PC-9 (cell line): Measurements from ENCODE around the gene HMGXB4.

Experiments
- EZH2 ChIP-seq: fragments of 200-600 bp; sonication (generic); IDR thresholded peaks from 2 replicates; pipeline ENCODE4 v1.8.0; 2017; ENCODE audit warnings: antibody characterized with exemption, low read depth
- TF ChIP-seq, protein P1 (sequence below): fragments of 200-600 bp; sonication (generic); conservative IDR thresholded peaks from 2 replicates; pipeline ENCODE4 v1.6.1; 2017; ENCODE audit warnings: mixed run types, antibody characterized with exemption, mild to moderate bottlenecking, moderate library complexity

DNA sequence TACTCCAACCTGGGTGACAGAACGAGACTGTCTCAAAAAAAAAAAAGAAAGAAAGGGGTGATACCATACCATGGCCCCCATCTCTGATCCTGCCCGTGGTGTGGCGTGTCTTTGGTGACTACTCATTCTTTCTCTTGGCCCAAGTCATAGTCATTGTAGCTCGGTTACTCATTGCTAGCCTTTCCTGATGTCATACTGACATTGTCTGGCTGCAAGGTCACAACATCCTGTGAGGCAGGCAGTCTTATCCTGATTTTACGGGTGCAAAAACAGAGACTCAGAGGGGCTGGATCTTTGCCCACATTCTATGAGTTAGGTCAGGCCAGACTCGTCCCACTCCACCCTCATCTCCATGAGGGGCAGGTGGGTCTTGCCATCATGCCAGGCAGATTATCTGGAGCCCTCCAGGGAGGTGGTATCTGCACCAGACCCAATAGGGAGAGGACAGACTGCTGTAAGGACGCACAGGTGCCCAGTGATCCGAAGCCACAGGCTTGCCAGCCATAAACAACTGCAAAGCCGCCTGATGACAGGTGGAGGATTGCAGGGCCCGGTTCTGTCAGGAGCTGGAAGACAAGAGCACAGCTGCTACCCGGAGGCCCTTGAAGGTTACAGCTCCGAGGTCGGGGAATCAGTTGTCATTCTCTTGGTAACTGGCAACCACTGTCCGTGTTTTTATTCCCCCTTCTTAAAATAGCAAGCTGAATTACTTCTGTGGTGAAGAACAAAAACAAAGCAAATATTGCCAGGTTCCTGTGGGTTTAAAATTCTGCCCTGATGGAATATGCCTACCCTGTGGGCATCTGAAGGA lies 56.2 kb downstream of the HMGXB4 start:
- TF ChIP-seq, protein P1, sequence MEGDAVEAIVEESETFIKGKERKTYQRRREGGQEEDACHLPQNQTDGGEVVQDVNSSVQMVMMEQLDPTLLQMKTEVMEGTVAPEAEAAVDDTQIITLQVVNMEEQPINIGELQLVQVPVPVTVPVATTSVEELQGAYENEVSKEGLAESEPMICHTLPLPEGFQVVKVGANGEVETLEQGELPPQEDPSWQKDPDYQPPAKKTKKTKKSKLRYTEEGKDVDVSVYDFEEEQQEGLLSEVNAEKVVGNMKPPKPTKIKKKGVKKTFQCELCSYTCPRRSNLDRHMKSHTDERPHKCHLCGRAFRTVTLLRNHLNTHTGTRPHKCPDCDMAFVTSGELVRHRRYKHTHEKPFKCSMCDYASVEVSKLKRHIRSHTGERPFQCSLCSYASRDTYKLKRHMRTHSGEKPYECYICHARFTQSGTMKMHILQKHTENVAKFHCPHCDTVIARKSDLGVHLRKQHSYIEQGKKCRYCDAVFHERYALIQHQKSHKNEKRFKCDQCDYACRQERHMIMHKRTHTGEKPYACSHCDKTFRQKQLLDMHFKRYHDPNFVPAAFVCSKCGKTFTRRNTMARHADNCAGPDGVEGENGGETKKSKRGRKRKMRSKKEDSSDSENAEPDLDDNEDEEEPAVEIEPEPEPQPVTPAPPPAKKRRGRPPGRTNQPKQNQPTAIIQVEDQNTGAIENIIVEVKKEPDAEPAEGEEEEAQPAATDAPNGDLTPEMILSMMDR = no peak
- no peak for TF ChIP-seq EZH2
